HPDE6-E6E7 (cell line): Measurements from ENCODE around the gene RPL15.
"Not testable (repeated sequence)": the region's sequence is repeated elsewhere in the genome, so short reads cannot be mapped to it uniquely, and the experiment has no call there.

Source experiments
- DNase-seq: peaks from one replicate; pipeline ENCODE4 v3.0.0; 2011; ENCODE audit warnings: missing footprints; ENCODE audit errors: extremely low spot score

The RPL15 gene

DNA sequence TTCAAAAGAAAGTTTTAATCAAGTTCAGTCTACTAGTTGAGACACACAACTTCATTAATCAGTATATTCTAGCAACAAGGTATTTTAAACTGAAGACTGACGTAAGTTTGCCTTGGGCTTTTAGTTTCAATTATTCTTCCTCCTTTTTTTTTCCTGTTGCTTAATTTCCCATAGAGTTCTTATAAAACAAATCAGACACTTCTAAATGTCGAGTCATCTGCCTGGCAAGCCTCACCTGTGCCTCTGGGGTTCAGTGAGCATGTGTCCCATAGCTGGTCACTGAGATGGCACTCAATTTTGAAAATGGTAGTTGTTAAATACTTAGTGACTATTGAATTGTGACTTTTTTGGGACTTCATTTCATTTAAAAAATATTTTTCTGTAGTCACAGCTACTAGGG, 27.5 kb upstream of the RPL15 start:
- no peak for DNase-seq

DNA sequence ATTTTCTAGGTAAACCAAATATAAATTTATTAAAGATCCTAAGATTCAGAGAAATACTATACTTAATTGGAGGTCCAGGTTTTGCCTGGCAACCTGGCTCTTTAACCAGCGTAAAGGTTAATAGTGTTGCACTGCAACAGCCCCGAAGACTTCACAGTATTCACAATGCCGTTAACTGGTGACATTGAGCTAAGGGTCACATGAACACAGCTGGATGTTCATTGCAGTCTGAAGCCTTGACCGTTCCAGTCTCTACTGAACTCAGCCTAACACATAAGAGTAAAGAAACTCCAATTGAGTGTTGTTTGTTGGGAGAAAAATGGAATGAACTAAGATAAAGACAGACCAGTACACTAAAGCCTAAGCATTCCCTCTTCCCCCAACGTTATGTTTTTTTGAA, 27.0 kb upstream of the RPL15 start:
- no peak for DNase-seq

DNA sequence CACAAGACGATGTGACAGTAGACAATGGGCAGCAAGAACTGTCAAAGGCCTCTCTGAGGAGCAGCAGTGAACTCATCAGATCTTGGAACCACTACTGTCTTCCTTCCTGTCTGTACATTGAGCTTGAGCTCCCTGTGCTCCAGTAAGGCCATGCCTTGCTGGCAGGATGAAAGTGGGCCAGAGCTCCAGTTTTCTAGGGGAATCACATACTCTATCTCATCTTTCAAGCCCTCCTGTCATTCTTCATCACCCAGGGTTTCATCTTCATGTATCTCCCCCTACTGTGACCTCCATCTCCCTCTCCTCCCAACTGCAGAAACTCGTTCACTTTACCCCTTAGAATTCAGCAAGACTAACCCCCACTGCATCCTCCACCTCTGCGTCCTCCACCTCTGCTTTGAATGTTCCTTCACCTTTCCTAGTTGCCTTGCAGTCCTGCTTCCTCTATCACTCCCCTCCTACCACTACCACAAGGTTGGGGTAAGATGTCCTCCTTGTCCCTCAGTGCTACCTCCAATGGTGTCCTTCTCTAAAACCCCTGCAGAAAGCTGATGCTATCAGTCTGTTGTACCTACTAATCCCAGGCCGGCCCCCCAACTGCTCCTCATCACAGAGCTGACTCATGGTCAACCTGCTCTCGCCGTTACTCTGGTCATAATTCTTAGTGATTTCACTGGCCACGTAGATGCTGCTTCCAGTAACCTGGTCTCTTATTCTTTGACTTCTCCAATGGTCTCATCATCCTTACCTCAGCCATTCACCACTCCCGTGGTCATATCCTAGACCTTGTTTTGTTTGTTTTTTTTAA, 22.5 kb upstream of the RPL15 start:
- no peak for DNase-seq

DNA sequence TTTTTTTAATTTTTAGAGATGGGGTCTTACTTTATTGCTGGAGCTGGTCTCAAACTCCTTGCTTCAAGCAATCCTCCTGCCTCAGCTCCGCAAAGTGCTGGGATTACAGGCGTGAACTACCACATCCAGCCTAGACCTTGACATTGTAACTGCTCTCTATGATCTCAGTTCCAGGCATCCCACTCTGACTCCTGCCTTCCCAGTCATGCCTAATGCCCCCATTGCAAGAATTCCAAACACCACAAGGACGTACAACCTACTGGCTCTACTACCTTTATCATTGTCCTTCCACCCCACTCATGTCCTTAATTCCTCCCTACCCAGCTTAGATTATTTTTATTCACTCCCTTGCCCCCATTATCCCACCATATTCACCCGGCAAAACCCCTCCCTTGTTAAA, 21.8 kb upstream of the RPL15 start:
- DNase-seq: no peak

DNA sequence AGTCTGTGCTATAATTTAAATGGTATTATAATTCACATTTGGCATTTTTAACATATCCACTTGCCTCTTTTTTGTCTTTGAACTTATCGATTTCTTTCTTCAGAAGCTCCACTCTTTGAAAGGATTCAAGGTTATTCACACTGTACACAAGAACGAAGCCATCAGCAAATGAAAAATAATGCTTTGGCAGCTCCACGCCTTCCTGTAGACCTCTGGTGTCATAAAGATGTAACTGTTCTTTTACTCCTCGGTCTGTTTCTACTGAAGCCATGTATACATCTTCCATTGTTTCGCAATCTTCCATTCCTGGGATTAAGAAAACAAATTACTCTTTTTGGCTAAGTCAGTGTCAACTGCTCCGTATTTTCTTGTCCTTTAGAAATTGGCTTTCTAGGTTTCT, 16.2 kb upstream of the RPL15 start:
- DNase-seq: no peak

DNA sequence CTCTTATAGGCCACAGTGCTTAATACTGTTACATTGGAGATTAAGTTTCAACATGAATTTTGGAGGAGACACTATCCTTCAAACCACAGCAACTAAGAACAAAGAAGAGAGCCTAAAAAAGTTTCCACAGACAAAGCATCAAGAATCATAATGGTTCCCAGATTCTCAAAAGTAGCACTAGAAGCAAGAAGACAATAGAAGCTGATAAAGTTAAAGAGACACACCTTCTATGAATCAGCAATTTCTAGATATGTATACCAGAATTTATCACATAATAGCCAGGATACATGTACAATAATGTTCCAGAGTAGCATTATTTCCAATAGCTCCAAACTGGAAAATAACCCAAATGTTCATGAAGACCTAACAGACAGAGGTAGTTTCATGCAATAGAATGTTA, 12.4 kb upstream of the RPL15 start:
- DNase-seq: no peak

DNA sequence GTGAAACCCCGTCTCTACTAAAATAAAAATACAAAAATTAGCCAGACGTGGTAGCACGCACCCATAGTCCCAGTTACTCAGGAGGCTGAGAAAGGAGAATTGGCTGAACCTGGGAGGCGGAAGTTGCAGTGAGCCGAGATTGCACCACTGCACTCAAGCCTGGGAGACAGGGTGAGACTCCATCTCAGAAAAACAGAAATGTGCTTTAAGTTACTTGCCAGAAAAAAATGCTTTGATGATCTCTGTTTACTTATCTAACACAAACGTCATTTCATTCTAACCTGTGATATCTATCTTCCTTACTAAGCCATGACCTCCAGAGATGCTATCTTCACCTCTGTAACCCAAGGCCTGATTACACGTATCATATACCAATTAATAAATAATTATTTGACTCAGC, 7.6 kb upstream of the RPL15 start:
- DNase-seq: no peak

DNA sequence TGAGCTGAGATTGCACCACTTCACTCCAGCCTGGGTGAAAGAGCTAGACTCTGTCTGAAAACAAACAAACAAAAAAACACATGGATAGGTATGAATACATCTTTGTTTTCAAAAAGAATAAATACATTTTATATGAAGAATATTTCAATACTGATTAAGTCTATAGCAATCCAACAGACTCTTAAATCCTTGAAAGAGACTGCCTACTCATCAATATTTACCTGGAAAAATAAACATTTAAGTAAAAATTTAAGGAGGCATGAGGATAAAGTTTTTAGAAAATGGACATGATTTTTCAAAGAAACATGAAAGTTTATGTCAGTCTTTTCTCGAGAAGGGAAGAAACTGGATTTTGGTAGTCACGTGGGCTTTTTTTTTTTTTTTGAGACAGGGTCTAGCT, 5.5 kb upstream of the RPL15 start:
- DNase-seq: no peak

DNA sequence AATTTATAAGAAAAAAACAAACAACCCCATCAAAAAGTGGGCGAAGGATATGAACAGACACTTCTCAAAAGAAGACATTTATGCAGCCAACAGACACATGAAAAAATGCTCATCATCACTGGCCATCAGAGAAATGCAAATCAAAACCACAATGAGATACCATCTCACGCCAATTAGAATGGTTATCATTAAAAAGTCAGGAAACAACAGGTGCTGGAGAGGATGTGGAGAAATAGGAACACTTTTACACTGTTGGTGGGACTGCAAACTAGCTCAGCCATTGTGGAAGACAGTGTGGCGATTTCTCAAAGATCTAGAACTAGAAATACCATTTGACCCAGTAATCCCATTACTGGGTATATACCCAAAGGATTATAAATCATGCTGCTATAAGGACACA, 4.6 kb upstream of the RPL15 start:
- DNase-seq: not testable (repeated sequence)

DNA sequence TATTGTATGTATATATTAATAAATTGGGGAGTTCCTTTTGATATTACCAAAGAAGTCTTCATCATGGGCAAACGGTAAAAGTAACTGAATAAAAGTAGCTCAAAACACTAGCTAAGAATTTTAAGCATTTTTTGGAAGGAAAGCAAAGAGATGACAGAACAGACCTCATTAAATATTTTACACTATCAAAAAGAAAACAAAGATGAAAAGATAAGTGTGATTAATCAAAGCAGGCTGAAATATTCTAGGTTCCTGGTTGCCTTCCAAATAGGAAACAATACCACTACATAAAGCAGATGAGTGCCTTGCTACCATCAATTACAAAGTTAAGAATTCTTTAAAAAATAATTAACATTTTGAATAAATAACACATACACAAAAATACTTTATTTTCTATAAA, 3.8 kb upstream of the RPL15 start:
- no peak for DNase-seq

DNA sequence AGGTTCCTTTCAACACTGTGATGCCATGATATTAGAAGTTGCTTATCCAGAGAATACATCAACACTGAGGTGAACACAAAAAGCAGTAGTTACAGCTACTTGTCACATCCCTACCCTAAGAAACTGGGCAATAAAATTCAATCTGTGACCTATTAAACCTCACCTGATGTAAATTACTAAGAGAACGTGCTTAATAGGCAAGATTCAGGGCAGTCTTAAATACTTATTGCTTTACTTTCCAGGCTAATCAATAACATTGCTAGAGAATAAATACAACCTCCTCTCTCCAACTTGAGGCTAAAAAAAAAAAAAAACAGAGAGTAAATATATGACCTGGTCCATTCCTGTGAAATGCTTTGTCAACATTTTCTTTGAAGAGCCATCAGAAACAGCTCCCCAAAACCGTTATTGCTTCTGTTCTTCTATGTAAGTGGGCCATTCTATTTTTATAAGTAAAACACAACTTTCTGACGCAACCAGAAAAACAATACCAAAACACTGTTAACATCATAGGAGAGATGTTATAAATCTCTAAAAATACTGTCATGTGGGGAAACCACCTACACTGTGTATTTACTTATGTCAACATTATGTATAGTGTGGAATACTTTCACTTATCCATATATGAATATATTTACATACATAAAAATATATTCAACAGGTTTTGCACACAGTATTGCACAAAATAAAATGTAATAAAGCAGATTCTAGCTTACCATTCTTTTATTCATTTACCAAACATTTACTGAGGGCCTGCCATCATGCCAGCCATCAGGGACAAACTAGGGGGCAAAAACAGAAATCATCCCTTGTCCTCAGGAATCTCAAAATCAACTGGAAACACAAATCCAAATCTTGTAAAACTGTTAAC, 2.8 kb upstream of the RPL15 start:
- no peak for DNase-seq

DNA sequence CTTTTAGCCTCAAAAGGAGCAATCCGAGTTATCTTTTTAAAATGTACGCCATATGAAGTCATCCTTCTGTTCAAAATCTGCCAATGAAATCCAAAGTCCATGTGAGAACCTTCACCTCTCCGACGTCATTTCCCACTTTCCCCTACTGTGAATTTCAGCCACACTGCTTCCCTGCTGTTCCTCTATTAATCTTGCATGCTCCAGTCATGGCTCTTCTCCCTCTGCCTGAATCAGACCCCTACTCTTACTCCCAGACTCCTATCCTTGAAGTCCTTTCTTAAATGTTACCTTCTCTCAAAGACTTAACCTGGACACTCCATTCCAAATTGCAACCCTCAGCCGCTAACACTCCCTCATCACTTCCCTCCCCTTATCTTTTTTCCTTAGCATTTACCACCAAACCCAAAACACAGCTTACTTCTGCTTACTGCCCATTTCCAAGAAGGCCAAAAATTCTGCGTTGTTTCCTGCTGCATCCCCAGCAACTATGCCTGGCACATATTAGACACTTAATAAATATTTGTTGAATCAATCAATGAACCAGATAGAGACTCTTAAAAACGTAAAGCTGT, 1.3 kb upstream of the RPL15 start:
- DNase-seq: no peak

DNA sequence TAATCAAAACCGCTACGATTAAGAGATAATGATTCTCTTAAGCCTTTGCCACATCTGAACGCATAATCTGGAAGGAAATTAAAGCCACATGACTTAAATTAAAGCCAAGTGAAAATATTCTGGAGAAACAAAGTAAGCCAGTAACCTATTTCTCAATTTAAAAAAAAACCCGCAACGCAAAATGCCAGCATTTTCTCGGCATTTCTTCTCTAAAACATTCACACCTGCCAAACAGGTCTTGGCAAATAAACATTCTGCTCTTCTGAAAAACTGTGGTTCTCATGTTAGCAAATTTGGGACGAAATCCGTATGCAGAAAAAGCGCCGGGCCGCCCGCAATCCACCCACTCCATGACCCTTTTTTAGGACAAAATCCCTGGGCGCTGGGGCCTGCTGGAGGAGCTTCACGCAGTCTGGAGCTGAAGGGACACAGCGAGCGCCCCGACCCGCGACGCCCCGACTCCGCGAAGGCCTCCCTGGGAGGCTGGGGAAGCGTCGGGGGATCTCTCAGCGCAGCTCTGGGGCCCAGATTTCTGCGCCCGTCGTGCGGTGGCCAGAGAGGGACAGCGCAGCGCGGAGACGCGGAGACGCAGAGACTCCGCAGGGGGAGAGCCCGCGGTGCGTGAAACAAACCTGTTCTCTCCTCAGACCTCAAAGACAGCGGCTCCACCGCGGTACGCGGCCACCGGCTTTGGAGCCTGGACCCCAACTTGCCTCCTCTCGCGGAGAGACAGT, 613 bp upstream of the RPL15 start:
- no peak for DNase-seq

DNA sequence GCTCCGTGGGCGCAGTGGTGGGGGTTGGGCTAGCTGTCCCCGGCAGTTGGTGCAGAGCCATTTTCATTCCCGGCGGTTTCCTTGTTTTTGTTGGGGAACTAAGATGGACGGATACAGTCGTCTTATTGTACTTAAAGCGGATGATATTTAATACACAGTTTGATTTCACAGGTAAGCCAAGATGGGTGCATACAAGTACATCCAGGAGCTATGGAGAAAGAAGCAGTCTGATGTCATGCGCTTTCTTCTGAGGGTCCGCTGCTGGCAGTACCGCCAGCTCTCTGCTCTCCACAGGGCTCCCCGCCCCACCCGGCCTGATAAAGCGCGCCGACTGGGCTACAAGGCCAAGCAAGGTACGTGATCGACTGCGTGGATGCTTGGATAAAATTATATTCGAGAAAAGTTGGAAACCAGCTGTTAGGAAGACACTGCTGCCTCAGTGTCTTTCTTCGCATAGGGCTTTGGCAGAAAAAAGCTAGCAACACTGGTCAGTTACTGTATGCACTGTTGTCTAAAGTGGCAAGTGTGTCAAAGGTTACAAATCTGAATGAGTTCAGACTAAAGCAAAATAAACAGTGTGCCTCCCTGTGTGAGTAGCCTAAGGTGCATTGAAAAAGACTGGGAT, 859 bp downstream of the RPL15 start:
- not testable (repeated sequence) for DNase-seq

DNA sequence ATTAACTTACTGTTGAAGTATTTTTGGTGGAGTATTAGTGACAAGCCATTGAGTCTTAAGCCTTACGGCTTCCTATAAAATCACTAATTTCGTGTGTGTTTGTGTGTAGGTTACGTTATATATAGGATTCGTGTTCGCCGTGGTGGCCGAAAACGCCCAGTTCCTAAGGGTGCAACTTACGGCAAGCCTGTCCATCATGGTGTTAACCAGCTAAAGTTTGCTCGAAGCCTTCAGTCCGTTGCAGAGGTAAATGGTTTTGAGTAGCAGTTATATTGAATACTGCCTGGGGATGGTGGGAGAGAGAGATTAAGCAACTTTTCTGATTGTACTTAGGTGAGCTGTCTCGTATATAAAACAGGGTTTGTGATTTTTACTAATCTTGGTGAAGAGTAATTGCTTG, 1.4 kb downstream of the RPL15 start:
- not testable (repeated sequence) for DNase-seq

DNA sequence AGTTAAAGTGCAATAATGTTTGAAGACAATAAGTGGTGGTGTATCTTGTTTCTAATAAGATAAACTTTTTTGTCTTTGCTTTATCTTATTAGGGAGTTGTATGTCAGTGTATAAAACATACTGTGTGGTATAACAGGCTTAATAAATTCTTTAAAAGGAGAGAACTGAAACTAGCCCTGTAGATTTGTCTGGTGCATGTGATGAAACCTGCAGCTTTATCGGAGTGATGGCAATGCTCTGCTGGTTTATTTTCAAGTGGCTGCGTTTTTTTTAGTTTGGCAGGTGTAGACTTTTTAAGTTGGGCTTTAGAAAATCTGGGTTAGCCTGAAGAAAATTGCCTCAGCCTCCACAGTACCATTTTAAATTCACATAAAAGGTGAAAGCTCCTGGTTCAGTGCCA, 2.7 kb downstream of the RPL15 start:
- no peak for DNase-seq

DNA sequence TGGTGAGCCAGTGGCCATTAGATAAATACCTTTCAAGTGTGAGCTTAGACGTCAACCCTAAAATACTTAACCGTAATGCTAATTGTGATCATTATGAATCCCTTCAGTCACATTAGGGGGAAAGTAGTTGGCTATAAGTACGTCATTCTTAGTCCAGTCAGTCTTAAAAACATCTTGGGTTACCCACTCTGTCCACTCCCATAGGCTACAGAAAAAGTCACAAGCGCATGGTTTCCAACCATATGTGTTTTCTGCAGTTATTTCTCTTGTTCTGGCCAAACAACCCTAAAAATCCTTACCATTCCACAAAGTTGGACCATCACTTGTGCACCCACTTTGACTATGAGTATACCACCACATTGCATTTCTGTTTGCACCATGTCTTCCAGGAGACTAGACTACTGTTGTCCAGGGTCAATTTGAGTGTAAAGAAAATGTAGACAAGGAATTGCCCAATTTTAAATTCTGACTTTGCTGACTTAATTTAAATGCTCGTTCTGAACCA, 3.3 kb downstream of the RPL15 start:
- DNase-seq: no peak

DNA sequence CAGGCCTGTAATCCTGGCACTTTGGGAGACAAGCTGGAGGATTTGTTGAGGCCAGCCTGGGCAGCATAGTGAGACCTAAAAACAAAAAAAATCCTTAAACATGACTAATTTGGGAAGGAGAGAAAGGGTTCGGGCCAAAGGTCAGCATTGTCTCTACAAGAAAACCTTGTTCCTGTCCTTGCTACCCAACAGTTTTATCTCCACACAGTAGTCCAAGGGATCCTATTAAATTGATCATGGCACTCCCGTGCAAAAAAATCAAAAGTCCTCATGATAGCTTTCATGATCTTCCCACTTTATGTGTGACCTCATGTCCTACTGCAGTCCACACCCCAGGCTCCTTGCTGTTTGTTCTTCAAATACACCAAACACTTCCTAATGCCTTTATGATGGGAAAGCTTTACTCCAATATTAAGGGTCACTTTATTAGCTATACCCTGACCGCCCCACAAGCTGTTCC, 4.2 kb downstream of the RPL15 start:
- no peak for DNase-seq

DNA sequence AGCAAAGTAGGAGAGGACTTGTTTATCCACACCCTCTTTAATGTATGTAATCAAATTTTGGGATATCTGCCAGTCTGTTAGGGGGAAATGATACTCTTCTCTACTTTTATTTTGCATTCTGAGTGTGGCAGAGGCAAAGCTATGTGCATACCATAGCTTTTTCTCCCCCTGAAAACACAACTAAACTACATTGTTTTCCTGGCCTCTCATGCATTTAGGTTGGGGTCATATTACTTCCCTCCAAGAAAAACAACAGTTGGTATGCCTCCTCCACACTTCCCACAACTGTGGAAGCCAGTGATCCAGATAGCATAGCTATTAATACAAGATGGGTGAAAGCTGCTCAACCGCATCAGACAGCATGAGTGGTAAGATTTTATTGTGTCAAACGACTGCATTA, 6.9 kb downstream of the RPL15 start:
- DNase-seq: no peak

DNA sequence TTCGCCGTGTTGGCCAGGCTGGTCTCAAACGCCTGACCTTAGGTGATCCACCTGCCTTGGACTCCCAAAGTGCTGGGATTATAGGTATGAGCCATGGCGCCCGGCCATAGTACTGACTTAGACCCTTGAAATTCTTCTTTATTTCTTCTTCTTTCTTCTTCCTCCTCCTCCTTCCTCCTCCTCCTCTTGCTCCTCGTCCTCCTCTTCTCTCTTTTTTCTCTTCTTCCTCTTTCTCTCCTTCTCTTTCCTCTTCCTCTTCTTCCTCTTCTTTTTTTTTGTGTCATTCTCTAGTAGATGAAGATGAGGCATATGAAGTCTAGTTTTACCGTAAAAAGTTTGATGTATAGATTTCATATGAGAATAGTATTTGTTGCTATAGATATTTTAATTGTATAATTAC, 9.3 kb downstream of the RPL15 start:
- no peak for DNase-seq

DNA sequence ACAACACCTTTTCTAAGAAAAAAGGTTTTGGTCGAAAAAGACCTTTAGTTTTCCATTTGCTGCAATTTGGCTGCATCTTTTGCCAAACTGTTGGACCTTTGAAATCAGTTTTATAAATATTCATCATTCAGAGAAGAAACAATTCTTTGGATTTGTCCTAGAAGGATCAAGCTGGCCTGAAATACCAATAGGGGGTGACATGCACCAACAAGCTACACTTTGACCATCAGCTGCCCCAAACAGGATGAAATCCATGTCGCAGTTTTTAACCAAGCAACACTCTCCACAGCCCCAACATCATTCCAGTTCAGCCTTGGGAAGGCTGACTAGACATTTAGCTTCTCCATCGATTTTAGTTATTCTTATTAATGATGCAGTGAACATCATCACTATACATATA, 9.8 kb downstream of the RPL15 start:
- no peak for DNase-seq
